Measurements from ENCODE around the gene PRRC1.

PRRC1 gene

GRCh38 chr5:127486471-127486870 lies 31.0 kb upstream of the PRRC1 start (continued):
- TF ChIP-seq ZNF248 (tag by site-specific recombination; IDR thresholded peaks at IDR 0.05), result no peak
- TF ChIP-seq ZNF747 (tag by site-specific recombination; IDR thresholded peaks at IDR 0.05), result no peak
- no peak for TF ChIP-seq ZNF791 (tag by site-specific recombination; IDR thresholded peaks at IDR 0.05)
- TF ChIP-seq ZNF223 (tag by site-specific recombination; IDR thresholded peaks at IDR 0.05), result no peak
- no peak for TF ChIP-seq ZFP69B (tag by site-specific recombination; IDR thresholded peaks at IDR 0.05)
- TF ChIP-seq SCRT1 (tag by site-specific recombination; IDR thresholded peaks at IDR 0.05; ENCODE audit: borderline replicate concordance), result no peak
- TF ChIP-seq ZSCAN4 (tag by site-specific recombination; IDR thresholded peaks at IDR 0.05), result no peak
- TF ChIP-seq, protein P1, sequence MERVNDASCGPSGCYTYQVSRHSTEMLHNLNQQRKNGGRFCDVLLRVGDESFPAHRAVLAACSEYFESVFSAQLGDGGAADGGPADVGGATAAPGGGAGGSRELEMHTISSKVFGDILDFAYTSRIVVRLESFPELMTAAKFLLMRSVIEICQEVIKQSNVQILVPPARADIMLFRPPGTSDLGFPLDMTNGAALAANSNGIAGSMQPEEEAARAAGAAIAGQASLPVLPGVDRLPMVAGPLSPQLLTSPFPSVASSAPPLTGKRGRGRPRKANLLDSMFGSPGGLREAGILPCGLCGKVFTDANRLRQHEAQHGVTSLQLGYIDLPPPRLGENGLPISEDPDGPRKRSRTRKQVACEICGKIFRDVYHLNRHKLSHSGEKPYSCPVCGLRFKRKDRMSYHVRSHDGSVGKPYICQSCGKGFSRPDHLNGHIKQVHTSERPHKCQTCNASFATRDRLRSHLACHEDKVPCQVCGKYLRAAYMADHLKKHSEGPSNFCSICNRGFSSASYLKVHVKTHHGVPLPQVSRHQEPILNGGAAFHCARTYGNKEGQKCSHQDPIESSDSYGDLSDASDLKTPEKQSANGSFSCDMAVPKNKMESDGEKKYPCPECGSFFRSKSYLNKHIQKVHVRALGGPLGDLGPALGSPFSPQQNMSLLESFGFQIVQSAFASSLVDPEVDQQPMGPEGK (tag by site-specific recombination; IDR thresholded peaks at IDR 0.05), result no peak
- no peak for TF ChIP-seq MZF1 (tag by site-specific recombination; IDR thresholded peaks at IDR 0.05; ENCODE audit: borderline replicate concordance)
- TF ChIP-seq, protein P2, sequence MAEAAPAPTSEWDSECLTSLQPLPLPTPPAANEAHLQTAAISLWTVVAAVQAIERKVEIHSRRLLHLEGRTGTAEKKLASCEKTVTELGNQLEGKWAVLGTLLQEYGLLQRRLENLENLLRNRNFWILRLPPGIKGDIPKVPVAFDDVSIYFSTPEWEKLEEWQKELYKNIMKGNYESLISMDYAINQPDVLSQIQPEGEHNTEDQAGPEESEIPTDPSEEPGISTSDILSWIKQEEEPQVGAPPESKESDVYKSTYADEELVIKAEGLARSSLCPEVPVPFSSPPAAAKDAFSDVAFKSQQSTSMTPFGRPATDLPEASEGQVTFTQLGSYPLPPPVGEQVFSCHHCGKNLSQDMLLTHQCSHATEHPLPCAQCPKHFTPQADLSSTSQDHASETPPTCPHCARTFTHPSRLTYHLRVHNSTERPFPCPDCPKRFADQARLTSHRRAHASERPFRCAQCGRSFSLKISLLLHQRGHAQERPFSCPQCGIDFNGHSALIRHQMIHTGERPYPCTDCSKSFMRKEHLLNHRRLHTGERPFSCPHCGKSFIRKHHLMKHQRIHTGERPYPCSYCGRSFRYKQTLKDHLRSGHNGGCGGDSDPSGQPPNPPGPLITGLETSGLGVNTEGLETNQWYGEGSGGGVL (tag by site-specific recombination; IDR thresholded peaks at IDR 0.05), result no peak

DNA sequence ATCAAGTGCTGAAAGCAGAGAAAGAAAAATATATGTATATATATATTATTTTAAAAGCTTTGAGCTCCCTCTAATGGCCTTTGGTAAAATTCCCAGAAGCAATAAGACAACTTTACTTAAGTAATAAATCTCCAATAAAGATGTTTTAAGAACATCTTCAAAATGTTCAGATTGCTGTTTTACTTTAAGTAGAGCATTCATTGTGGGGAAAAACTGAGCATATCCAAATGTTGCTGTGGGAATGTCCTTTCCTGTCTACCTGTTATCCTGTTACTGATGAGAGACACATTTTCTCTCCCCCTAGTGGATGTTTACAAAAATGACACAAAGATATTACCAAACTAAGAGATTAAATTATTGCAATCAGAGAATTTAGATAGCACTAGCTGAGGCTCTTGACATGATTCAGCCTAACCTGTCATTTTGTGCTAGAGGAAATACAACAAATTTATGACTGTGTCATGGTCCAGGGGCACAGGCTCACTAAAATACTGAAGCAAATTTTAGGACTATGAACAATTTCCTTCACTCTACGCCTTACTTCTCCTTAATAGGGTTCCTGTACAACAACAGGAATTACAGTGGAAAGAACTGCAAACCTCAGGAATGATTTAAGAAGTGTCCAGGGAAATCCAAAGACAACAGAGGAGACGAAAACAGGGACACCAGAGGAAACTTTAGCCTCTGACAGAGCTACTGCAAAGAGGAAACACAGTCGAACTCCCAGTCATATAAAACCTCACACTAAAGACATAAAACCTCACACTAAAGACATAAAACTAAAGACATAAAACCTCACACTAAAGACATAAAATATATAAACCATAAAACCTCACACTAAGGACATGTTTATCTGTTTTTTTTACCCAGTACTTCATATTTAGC lies 24.3 kb upstream of the PRRC1 start:
- H3K36me3 ChIP-seq (ENCODE audit: control insufficient read depth in 2 of 2, insufficient read depth in 1 of 2, low read length in 2 of 2), result no peaks in the 10 kb centered on the region
- H3K27ac ChIP-seq (ENCODE audit: extremely low read depth, low read depth, low read length), result no peak overlapping the region
- ChIA-PET POLR2A (no interaction called here), CTCF (interaction anchor here (0.6 to 3.7 kb wide), 47 partner anchors 8 to 1623 kb away, joined by 3 to 17 read pairs (median 3); partner anchors contain the start of genes C5orf63 and PRRC1)
- no peaks in the 10 kb centered on the region for H3K4me1 ChIP-seq (ENCODE audit: control insufficient read depth, insufficient read depth, low read length)
- H3K4me3 ChIP-seq (ENCODE audit: low read depth, low read length), result no peak overlapping the region
- no peaks in the 10 kb centered on the region for H3K9me3 ChIP-seq (ENCODE audit: control insufficient read depth, insufficient read depth, low read depth, low read length)
- TF ChIP-seq ZNF132 (tag by site-specific recombination; IDR thresholded peaks at IDR 0.05; ENCODE audit: borderline replicate concordance) (no peak), SCRT2 (tag by site-specific recombination; IDR thresholded peaks at IDR 0.05) (peak; percentile 67; the same call in 1 of the 2 replicates), CTCF (tag by site-specific recombination; IDR thresholded peaks at IDR 0.05) (peak; percentile 71), ZEB2 (tag by site-specific recombination; IDR thresholded peaks at IDR 0.05) (peak; percentile 42; the same call in 1 of the 2 replicates), ZSCAN16 (tag by site-specific recombination; IDR thresholded peaks at IDR 0.05) (no peak), ZNF571 (tag by site-specific recombination; IDR thresholded peaks at IDR 0.05) (no peak), ZNF660 (tag by site-specific recombination; IDR thresholded peaks at IDR 0.05) (peak; percentile 69; the same call in 1 of the 2 replicates), EGR2 (tag by site-specific recombination; IDR thresholded peaks at IDR 0.05; ENCODE audit: low read depth) (no peak), KLF10 (tag by site-specific recombination; IDR thresholded peaks at IDR 0.05) (no peak), ZNF654 (tag by site-specific recombination; IDR thresholded peaks at IDR 0.05; ENCODE audit: low read depth) (peak; percentile 80)
- TF ChIP-seq, protein P3, sequence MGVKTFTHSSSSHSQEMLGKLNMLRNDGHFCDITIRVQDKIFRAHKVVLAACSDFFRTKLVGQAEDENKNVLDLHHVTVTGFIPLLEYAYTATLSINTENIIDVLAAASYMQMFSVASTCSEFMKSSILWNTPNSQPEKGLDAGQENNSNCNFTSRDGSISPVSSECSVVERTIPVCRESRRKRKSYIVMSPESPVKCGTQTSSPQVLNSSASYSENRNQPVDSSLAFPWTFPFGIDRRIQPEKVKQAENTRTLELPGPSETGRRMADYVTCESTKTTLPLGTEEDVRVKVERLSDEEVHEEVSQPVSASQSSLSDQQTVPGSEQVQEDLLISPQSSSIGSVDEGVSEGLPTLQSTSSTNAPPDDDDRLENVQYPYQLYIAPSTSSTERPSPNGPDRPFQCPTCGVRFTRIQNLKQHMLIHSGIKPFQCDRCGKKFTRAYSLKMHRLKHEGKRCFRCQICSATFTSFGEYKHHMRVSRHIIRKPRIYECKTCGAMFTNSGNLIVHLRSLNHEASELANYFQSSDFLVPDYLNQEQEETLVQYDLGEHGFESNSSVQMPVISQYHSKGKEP (tag by site-specific recombination; IDR thresholded peaks at IDR 0.05), result 0 out of 2 replicates have a peak, but pooled peaks have one; percentile 19
- TF ChIP-seq, protein P4, sequence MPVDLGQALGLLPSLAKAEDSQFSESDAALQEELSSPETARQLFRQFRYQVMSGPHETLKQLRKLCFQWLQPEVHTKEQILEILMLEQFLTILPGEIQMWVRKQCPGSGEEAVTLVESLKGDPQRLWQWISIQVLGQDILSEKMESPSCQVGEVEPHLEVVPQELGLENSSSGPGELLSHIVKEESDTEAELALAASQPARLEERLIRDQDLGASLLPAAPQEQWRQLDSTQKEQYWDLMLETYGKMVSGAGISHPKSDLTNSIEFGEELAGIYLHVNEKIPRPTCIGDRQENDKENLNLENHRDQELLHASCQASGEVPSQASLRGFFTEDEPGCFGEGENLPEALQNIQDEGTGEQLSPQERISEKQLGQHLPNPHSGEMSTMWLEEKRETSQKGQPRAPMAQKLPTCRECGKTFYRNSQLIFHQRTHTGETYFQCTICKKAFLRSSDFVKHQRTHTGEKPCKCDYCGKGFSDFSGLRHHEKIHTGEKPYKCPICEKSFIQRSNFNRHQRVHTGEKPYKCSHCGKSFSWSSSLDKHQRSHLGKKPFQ (tag by site-specific recombination; IDR thresholded peaks at IDR 0.05), result no peak
